Measurements from ENCODE around the gene EIF3A. TPM values are rescaled to one million over a fixed set of nuclear protein-coding genes. Genes with fewer than 3 reads are reported as not detected.

The EIF3A gene
- total RNA-seq, 1 donor from 2014 or later = 132 TPM

DNA sequence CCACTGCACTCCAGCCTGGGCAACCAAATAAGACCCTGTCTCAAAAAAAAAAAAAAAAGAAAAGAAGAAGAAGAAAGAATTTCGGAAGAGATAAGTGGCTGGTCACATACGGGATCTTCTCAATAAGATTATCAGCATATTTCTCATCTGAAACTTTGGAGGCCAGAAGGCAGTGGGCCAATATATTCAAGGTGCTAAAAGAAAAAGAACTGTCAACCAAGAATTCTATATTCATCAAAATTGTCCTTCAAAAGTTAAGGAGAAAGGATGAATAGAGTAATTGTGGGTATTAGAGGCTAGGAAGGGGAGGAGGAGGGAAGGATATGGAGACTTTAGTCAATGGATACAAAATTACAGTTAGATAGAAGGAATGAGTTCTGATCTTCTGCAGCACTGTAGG, 95.0 kb downstream of the EIF3A start:
- peaks cover 4% of the 10 kb centered on the region for H3K9me3 Mint-ChIP-seq
- DNase-seq (ENCODE audit: extremely low spot score, unreplicated experiment) = no peak
- no peaks in the 10 kb centered on the region for H3K36me3 Mint-ChIP-seq
- peaks cover 6% of the 10 kb centered on the region for H3K4me1 Mint-ChIP-seq (ENCODE audit: unreplicated experiment)
- H3K4me3 Mint-ChIP-seq = no peak overlapping the region
- H3K27me3 Mint-ChIP-seq = no peaks in the 10 kb centered on the region
- TF ChIP-seq, protein P1, sequence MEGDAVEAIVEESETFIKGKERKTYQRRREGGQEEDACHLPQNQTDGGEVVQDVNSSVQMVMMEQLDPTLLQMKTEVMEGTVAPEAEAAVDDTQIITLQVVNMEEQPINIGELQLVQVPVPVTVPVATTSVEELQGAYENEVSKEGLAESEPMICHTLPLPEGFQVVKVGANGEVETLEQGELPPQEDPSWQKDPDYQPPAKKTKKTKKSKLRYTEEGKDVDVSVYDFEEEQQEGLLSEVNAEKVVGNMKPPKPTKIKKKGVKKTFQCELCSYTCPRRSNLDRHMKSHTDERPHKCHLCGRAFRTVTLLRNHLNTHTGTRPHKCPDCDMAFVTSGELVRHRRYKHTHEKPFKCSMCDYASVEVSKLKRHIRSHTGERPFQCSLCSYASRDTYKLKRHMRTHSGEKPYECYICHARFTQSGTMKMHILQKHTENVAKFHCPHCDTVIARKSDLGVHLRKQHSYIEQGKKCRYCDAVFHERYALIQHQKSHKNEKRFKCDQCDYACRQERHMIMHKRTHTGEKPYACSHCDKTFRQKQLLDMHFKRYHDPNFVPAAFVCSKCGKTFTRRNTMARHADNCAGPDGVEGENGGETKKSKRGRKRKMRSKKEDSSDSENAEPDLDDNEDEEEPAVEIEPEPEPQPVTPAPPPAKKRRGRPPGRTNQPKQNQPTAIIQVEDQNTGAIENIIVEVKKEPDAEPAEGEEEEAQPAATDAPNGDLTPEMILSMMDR (conservative IDR thresholded peaks at IDR 0.05) = no peak
- no peak overlapping the region for H3K27ac Mint-ChIP-seq

Other genes starting within 250 kb of the EIF3A start
- gene NANOS1, start 51.1 kb downstream of the EIF3A start, total RNA-seq (ENCODE audit: low replicate concordance) = 10.1 and 14.4 TPM in 2 replicates
- gene DENND10, start 23.3 kb upstream of the EIF3A start, total RNA-seq (ENCODE audit: low replicate concordance) = 39.4 and 42.7 TPM in 2 replicates
- gene SFXN4, start 84.9 kb upstream of the EIF3A start, total RNA-seq (ENCODE audit: low replicate concordance) = 26.8 and 40.8 TPM in 2 replicates
- gene PRDX3, start 98.0 kb upstream of the EIF3A start, total RNA-seq (ENCODE audit: low replicate concordance) = 95.0 and 126 TPM in 2 replicates
- 10.8 and 24.8 TPM in 2 replicates for gene GRK5, start 126.8 kb upstream of the EIF3A start, total RNA-seq (ENCODE audit: low replicate concordance)

Measured in type B pancreatic cell (in vitro differentiated cells).